CD4-positive, alpha-beta T cell (primary cell): Measurements from ENCODE around the gene SLF2. TPM values are rescaled to one million over a fixed set of nuclear protein-coding genes. Genes with fewer than 3 reads are reported as not detected.

Source experiments
- ATAC-seq: fragments of 200-7000 bp; cut with Tn5 transposase; one replicate; pipeline ENCODE4 v1.10.0; 2022; ENCODE audit warnings: mild to moderate bottlenecking; ENCODE audit not compliant: poor library complexity
- CTCF ChIA-PET: fragments of 350-600 bp; sonication (Branson Sonifier 250); formaldehyde crosslinking; loops from one replicate; lab custom pipeline; 2021; ENCODE audit warnings: antibody characterized with exemption, inconsistent platforms; lab: Charles Lee
- POLR2A ChIA-PET: fragments of 350-600 bp; sonication (Branson Sonifier 250); formaldehyde crosslinking; loops from one replicate; lab custom pipeline; 2021; ENCODE audit warnings: antibody characterized with exemption, inconsistent platforms; lab: Charles Lee
- DNase-seq, 14 experiments: peaks; one replicate each; pipeline ENCODE4 v3.0.0-alpha.2; 2013 to 2020; ENCODE audit warnings: mixed read lengths in 2 of 14
- H3K27ac ChIP-seq, 2 donors: one replicate each; pipeline versions ENCODE4 v1.5.1 to v1.7.0; 2013; ENCODE audit warnings: low read length in 2 of 2, low read depth in 1 of 2, mild to moderate bottlenecking in 1 of 2
- H3K27me3 ChIP-seq, 2 experiments: 1 replicate in 1 of 2; 2 replicates in 1 of 2; pipeline versions ENCODE4 v1.6.1 to v1.7.0; 2013; ENCODE audit warnings: low read length in 2 of 2, control low read depth in 1 of 2, mild to moderate bottlenecking in 1 of 2, moderate library complexity in 1 of 2; ENCODE audit not compliant: insufficient read depth in 2 of 2, control insufficient read depth in 1 of 2
- H3K36me3 ChIP-seq: one replicate; pipeline ENCODE4 v1.6.1; 2013; ENCODE audit warnings: low read length, control low read depth; ENCODE audit not compliant: insufficient read depth
- H3K4me1 ChIP-seq: one replicate; pipeline ENCODE4 v1.6.1; 2013; ENCODE audit warnings: low read length, control low read depth; ENCODE audit not compliant: insufficient read depth
- H3K4me3 ChIP-seq: one replicate; pipeline ENCODE4 v1.5.1; 2013; ENCODE audit warnings: mild to moderate bottlenecking, low read length, moderate library complexity
- H3K9me3 ChIP-seq, 2 experiments: 1 replicate in 1 of 2; 2 replicates in 1 of 2; pipeline versions ENCODE4 v1.6.1 to v1.7.0; 2013; ENCODE audit warnings: low read length in 2 of 2, mild to moderate bottlenecking in 2 of 2, control low read depth in 1 of 2, moderate library complexity in 1 of 2; ENCODE audit not compliant: control insufficient read depth in 1 of 2, insufficient read depth in 1 of 2
- H3K27ac Mint-ChIP-seq: one replicate; pipeline ENCODE4 v1.8.0; 2020; ENCODE audit warnings: mixed read lengths
- H3K27me3 Mint-ChIP-seq: one replicate; pipeline ENCODE4 v1.8.0; 2021; ENCODE audit warnings: mixed read lengths
- H3K36me3 Mint-ChIP-seq: one replicate; pipeline ENCODE4 v1.8.0; 2021; ENCODE audit warnings: low read depth, mixed read lengths
- H3K4me1 Mint-ChIP-seq: one replicate; pipeline ENCODE4 v1.8.0; 2021; ENCODE audit warnings: low read depth, mixed read lengths
- H3K4me3 Mint-ChIP-seq: one replicate; pipeline ENCODE4 v1.8.0; 2020; ENCODE audit warnings: mild to moderate bottlenecking, mixed read lengths
- H3K9me3 Mint-ChIP-seq: one replicate; pipeline ENCODE4 v1.8.0; 2020; ENCODE audit warnings: mixed read lengths
- CTCF ChIP-seq: fragments of 200-600 bp; IDR thresholded peaks from one replicate; pipeline ENCODE4 v1.8.0; 2022; ENCODE audit warnings: antibody characterized with exemption, mild to moderate bottlenecking
- intact Hi-C, 2 experiments: fragments of 100-400 bp; cut with DNase I in 1 of 2; cut with micrococcal nuclease in 1 of 2; formaldehyde crosslinking; loops; one replicate each; pipeline versions ENCODE4 v1.15.1 to v1.9.0; 2023 to 2025; cut with DNase I, micrococcal nuclease
- total RNA-seq, 174 experiments: library from RNA in 2 of 174; stranded (reverse) in 2 of 174; gene quantifications; one replicate each; pipeline ENCODE4 v1.2.3 and lab custom pipeline; 2021 to 2026

SLF2 gene
- total RNA-seq, 2 experiments from 2014 or later, result 11.1 TPM

GRCh38 chr10:100963826-100964225, 51.1 kb downstream of the SLF2 start:
- intact Hi-C loops, result no loop called here
- no peak for DNase-seq
- no peak overlapping the region for H3K27ac Mint-ChIP-seq
- Histone ChIP-seq H3K27ac (no peak overlapping the region), H3K4me3 (no peak overlapping the region), H3K4me1 (peaks cover 6% of the 10 kb centered on the region), H3K9me3 (no peaks in the 10 kb centered on the region), H3K36me3 (peaks cover 22% of the 10 kb centered on the region), H3K27me3 (no peaks in the 10 kb centered on the region)
- no peak overlapping the region for H3K4me3 Mint-ChIP-seq
- H3K36me3 Mint-ChIP-seq, result peaks cover 47% of the 10 kb centered on the region
- peaks cover 7% of the 10 kb centered on the region for H3K4me1 Mint-ChIP-seq
- ATAC-seq, result no peak
- ChIA-PET CTCF (no interaction called here), POLR2A (no interaction called here)
- no peaks in the 10 kb centered on the region for H3K27me3 Mint-ChIP-seq
- no peaks in the 10 kb centered on the region for H3K9me3 Mint-ChIP-seq
- no peak for TF ChIP-seq CTCF

- peaks cover 27% of the 10 kb centered on the region for H3K36me3 Mint-ChIP-seq
- no peak overlapping the region for H3K4me3 Mint-ChIP-seq
- Histone ChIP-seq H3K4me1 (peaks cover 20% of the 10 kb centered on the region), H3K36me3 (peaks cover 9% of the 10 kb centered on the region), H3K27ac (no peak overlapping the region), H3K4me3 (no peak overlapping the region), H3K27me3 (no peaks in the 10 kb centered on the region), H3K9me3 (no peaks in the 10 kb centered on the region)
- ChIA-PET CTCF (no interaction called here), POLR2A (interaction anchor here (3.0 kb wide), 1 partner anchor 32 kb away, joined by 10 read pairs; the partner anchor contains the start of gene LZTS2)
- no peak overlapping the region for H3K27ac Mint-ChIP-seq
- intact Hi-C loops, result no loop called here
- no peaks in the 10 kb centered on the region for H3K27me3 Mint-ChIP-seq
- no peaks in the 10 kb centered on the region for H3K9me3 Mint-ChIP-seq
- TF ChIP-seq CTCF, result no peak
- H3K4me1 Mint-ChIP-seq, result peaks cover 17% of the 10 kb centered on the region
- no peak for DNase-seq
- ATAC-seq, result no peak
These were observed 53.1 kb downstream of the SLF2 start for GRCh38 chr10:100965820-100966219.

DNA sequence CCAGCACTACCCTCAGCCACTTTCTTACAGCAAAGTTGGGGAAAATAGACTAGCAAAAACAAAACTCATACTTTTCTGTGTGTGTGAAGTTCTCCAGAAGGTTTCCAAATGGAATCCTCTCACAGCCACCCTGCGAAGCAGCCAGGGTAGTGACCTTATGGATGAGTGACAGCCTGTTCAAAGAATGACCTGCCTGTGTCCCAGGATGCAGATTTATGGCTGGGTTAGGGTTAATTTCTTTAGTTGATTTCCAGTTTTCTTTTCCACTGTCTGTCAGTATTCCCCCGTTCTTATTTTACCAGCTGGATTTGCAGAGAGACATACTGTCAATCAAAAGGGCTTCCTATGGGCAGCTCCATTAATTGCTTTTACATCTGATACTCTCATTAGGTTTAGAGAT, 54.1 kb downstream of the SLF2 start:
- ATAC-seq (no peak), DNase-seq (no peak)
- Mint-ChIP-seq H3K27me3 (no peaks in the 10 kb centered on the region), H3K9me3 (no peaks in the 10 kb centered on the region), H3K27ac (no peak overlapping the region), H3K4me1 (peaks cover 21% of the 10 kb centered on the region), H3K4me3 (no peak overlapping the region), H3K36me3 (peaks cover 22% of the 10 kb centered on the region)
- intact Hi-C loops, result no loop called here
- no peaks in the 10 kb centered on the region for H3K27me3 ChIP-seq
- ChIA-PET POLR2A (interaction anchor here (3.0 kb wide), 1 partner anchor 31 kb away, joined by 10 read pairs; the partner anchor contains the start of gene LZTS2), CTCF (no interaction called here)
- H3K9me3 ChIP-seq, result no peaks in the 10 kb centered on the region
- H3K36me3 ChIP-seq, result peaks cover 7% of the 10 kb centered on the region
- no peak for TF ChIP-seq CTCF
- H3K4me3 ChIP-seq, result no peak overlapping the region
- peaks cover 20% of the 10 kb centered on the region for H3K4me1 ChIP-seq
- no peak overlapping the region for H3K27ac ChIP-seq
